Transverse colon (tissue), 4 donors: ENCODE results near the gene OR2D2.

Source experiments
- CTCF ChIP-seq, 5 experiments: fragments of 200-600 bp in 3 of 5; fragments of 450-650 bp in 2 of 5; sonication (generic) in 3 of 5; IDR thresholded peaks; 1 replicate in 2 of 5; 2 replicates in 3 of 5; pipeline ENCODE4 v1.5.1; 2016 to 2017; ENCODE audit warnings: antibody characterized with exemption in 5 of 5, inconsistent platforms in 3 of 5, mild to moderate bottlenecking in 2 of 5, moderate library complexity in 1 of 5
- EP300 ChIP-seq: sonication (generic); formaldehyde crosslinking; IDR thresholded peaks from one replicate; pipeline ENCODE4 v1.6.1; 2017; ENCODE audit warnings: antibody characterized with exemption, low read depth
- POLR2A ChIP-seq: fragments of 450-650 bp; IDR thresholded peaks from one replicate; pipeline ENCODE4 v1.6.1; 2016; ENCODE audit warnings: antibody characterized with exemption, mild to moderate bottlenecking, moderate library complexity
- POLR2AphosphoS5 ChIP-seq, 3 donors: sonication (generic); formaldehyde crosslinking; IDR thresholded peaks; one replicate each; pipeline ENCODE4 v1.6.1; 2016; ENCODE audit warnings: antibody characterized with exemption in 3 of 3

GRCh38 chr11:6845383-6845782, 46.9 kb downstream of the OR2D2 start, which contains the start of gene OR10A5:
- TF ChIP-seq CTCF (IDR thresholded peaks at IDR 0.05), result no peak
- no peak for TF ChIP-seq POLR2A
- TF ChIP-seq EP300, result no peak
- TF ChIP-seq POLR2AphosphoS5 (IDR thresholded peaks at IDR 0.05), result no peak
